Thyroid gland (tissue), 4 donors: ENCODE results near the gene SETD2.

Source experiments
- POLR2A ChIP-seq, 2 donors: fragments of 450-650 bp; IDR thresholded peaks; one replicate each; pipeline ENCODE4 v1.6.1; 2017; ENCODE audit warnings: antibody characterized with exemption in 2 of 2, mild to moderate bottlenecking in 2 of 2, moderate library complexity in 1 of 2
- TF ChIP-seq, protein P1 (sequence below), 6 experiments: fragments of 200-600 bp in 3 of 6; fragments of 450-650 bp in 3 of 6; sonication (generic) in 3 of 6; IDR thresholded peaks; one replicate each; pipeline ENCODE4 v1.5.1; 2016 to 2019; ENCODE audit warnings: antibody characterized with exemption in 6 of 6, mild to moderate bottlenecking in 2 of 6, inconsistent platforms in 1 of 6, moderate library complexity in 1 of 6

DNA sequence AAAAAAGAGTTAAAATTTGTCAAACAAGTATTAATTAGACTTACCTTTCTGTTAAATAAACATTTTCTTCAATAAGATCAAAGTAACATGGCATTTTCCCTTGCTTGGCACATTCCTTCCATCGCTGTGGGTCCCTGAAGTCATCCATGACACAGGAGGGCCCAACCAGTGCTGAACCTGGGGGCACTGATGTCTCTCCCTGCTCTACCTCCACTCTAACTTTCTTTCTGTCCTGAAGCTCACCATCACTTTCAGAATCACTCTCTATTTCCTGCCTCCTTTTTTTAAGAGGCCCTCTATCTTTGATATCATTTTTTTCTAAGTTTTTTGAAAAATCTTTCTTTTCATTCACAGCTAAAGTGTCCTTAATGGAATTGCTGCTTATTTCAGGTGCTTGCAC, 43.8 kb downstream of the SETD2 start:
- TF ChIP-seq, protein P1, sequence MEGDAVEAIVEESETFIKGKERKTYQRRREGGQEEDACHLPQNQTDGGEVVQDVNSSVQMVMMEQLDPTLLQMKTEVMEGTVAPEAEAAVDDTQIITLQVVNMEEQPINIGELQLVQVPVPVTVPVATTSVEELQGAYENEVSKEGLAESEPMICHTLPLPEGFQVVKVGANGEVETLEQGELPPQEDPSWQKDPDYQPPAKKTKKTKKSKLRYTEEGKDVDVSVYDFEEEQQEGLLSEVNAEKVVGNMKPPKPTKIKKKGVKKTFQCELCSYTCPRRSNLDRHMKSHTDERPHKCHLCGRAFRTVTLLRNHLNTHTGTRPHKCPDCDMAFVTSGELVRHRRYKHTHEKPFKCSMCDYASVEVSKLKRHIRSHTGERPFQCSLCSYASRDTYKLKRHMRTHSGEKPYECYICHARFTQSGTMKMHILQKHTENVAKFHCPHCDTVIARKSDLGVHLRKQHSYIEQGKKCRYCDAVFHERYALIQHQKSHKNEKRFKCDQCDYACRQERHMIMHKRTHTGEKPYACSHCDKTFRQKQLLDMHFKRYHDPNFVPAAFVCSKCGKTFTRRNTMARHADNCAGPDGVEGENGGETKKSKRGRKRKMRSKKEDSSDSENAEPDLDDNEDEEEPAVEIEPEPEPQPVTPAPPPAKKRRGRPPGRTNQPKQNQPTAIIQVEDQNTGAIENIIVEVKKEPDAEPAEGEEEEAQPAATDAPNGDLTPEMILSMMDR (IDR thresholded peaks at IDR 0.05), result no peak
- no peak for TF ChIP-seq POLR2A (IDR thresholded peaks at IDR 0.05)
